Urothelium cell line (cell line): ENCODE results near the gene PPP4R4.

Experiments used
- DNase-seq: peaks from one replicate; pipeline ENCODE4 v3.0.0; 2011; ENCODE audit warnings: low spot score, mixed read lengths
- FAIRE-seq: peaks from 2 replicates; lab custom pipeline; 2011; peaks lifted over from hg19 to GRCh38; lab: Jason Lieb, UNC

PPP4R4 gene

DNA sequence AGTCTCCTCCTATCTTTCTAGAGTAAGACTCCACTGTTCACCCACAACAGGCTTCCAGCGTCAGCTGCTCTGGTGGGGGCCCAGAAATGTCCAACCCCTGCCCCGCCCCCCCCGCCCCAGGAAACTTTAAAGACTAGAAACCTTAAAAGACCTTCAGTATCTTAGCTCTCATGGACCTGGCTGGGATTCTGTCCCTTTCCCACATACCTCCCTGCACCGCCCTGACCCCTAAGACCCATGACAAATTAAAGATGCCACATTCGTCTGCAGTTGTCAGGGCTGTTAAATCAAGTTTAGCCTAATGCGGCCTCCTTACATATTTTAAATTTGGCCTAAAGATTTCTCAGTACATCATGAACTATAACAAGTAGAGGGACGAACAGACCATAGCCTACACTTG lies 129.0 kb downstream of the PPP4R4 start:
- DNase-seq, result no peak
- no peak for FAIRE-seq

GRCh38 chr14:94304243-94304642 lies 130.1 kb downstream of the PPP4R4 start:
- FAIRE-seq, result no peak

DNA sequence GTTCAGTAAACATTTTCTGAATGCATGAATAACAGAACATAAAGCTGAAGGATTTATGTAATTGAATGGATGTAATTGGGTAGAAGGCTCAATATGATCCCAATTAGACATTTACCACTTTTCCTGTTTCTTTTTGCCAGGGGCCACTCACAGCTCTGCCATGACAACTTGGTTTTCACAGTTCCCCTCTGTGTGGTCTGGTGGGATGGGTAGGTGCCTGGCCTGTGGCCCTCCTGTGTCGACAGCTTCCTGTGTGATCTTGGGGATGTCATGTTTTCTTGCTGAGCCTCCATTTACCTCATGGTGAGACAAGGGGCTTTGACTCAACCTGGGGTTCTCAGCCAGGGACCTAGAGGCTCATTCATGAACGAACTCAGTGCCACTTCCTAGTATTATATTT lies 131.5 kb downstream of the PPP4R4 start:
- FAIRE-seq, result no peak
- DNase-seq, result no peak

More at GRCh38 chr14:94304243-94304642, 130.1 kb downstream of the PPP4R4 start:
- no peak for DNase-seq

DNA sequence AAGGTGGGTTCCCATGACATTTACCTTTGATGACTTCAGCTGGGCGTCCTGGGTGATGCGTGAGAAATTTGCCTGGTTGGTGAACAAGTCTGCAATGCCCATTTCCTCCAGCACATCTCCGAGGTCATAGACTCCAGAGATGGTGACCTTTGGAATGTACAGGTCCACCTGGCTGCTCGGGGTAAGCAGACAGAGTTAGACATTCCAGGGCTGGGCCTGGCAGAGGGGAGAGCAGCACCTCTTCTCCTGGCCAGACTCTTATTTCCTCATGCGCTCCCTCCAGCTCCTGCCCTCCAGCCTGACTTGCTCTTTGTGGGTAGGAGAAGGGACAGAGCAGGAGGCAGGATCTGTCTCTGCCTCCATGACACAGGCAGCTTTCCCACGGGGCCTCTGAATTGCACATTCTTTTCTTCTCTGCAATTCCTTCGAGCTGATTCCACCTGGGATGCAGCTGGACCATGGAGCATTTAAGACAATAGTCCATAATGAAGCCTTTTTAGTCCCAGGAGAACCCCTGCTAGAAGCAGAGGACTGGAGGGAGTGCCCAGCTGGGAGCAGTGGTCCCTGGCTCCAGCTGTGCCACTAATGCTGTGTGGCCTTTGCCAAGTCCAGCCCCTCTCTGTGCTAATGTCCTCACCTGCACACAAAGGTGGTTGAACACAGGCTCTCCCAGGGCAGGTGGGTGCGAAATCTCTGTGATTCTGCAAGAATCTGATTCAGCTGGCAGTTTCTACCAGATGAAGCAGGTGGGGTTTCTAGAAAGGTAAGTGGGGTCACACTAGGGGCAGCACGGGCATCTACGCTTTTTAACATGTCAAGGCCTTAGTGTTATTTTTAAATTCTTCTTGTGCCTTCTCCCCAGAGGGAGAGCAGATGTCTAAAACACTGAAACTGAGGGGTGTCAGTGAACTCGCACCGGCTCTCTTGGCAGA lies 132.2 kb downstream of the PPP4R4 start:
- no peak for DNase-seq
- FAIRE-seq, result no peak

GRCh38 chr14:94307410-94307992 lies 133.4 kb downstream of the PPP4R4 start:
- no peak for DNase-seq
- no peak for FAIRE-seq

DNA sequence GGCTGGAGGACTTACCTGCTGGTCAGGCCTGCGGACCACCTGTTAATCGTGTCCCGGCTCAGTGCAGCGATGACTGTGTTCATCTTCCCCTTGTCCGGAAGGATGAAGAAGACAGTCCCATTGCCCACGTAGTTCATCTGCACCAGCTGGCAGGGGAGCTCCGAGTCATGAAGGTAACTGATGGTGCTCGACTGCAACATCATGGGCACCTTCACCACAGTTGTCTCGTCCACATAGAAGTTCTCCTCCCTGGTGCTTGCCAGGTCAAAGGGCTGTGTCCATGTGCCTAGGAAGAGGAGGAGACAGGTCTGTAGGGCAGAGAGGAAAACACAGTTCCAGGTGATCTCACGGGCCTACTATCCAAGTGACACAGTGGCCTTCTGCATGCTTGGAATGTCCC lies 135.6 kb downstream of the PPP4R4 start:
- DNase-seq, result no peak
- FAIRE-seq, result no peak

GRCh38 chr14:94310248-94310647 lies 136.1 kb downstream of the PPP4R4 start:
- no peak for DNase-seq
- no peak for FAIRE-seq

DNA sequence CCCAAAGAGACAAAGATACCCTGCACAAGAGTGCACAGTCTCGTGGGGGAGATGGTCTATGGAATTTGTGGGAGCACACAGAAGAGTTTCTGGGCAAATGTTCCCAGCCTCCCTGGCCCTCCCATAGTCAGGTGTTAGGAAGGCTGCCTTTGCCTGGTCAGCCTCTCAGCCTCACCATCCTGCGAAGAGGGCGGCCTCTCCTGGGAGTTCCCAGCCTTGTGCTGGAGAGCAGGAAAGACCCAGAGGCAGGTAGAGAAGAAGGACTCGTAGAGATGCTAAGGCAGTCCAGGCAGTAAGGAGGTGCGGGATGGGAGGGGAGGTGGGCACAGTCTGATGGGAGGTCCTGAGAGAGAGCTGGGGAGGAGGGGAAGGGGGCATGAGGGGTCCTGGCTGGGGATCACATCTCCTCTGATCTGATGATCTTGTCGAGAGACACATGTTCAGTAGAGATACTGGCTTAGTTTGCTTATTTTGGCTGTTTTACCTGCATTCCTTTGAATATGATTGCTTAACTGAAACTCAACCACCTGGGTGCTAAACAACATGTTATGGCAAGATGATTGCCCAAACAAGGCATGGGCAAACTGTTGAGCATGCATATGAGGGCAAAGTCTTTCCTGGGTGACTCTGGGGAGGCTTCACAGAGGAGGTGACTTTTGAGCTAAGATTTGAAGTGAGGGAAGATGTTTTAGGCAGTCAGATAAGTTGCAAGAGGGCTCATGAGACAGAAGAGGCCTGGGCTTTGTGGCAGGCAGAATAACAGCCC lies 138.5 kb downstream of the PPP4R4 start:
- DNase-seq, result no peak
- no peak for FAIRE-seq

DNA sequence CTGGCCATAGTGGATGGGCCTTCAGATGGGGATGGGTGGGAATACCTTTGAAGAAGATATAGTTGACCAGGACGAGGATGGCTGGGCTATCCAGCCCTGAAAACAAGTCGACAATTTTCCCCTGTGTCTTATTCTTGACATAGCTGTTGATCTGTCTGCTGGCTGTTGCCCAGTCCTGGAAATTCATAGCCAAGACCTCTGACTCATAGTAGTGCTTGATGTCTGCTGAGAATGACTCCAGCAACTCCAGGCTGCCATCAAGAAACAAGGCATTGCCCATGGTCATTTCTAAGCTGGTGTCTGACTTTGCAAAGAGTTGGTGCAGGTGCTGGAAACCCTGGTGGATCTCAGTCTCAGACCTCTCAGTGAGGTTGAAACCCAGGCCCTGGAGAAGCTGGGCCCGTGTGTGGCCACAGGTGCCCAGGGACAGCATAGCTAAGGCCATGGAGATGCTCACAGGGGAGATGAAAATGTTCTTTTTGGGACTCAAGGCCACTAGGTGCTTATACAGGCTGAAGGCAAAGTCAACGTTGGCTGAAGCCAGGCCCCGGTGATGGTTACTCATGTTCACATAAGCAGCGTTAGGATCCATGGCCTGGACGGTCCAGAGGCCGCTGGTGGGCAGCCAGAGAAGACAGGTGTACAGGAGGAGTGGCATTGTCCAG lies 140.0 kb downstream of the PPP4R4 start:
- no peak for DNase-seq
- no peak for FAIRE-seq

- no peak for FAIRE-seq
These were observed 140.8 kb downstream of the PPP4R4 start for GRCh38 chr14:94314890-94315289.

GRCh38 chr14:94316692-94317091 lies 142.6 kb downstream of the PPP4R4 start:
- no peak for DNase-seq
- no peak for FAIRE-seq

More at GRCh38 chr14:94314890-94315289, 140.8 kb downstream of the PPP4R4 start:
- DNase-seq, result no peak

- FAIRE-seq (no peak), DNase-seq (no peak)
These were observed 143.1 kb downstream of the PPP4R4 start for GRCh38 chr14:94317259-94317658.

- no peak for DNase-seq
- no peak for FAIRE-seq
These were observed 146.1 kb downstream of the PPP4R4 start for GRCh38 chr14:94320243-94320642.

DNA sequence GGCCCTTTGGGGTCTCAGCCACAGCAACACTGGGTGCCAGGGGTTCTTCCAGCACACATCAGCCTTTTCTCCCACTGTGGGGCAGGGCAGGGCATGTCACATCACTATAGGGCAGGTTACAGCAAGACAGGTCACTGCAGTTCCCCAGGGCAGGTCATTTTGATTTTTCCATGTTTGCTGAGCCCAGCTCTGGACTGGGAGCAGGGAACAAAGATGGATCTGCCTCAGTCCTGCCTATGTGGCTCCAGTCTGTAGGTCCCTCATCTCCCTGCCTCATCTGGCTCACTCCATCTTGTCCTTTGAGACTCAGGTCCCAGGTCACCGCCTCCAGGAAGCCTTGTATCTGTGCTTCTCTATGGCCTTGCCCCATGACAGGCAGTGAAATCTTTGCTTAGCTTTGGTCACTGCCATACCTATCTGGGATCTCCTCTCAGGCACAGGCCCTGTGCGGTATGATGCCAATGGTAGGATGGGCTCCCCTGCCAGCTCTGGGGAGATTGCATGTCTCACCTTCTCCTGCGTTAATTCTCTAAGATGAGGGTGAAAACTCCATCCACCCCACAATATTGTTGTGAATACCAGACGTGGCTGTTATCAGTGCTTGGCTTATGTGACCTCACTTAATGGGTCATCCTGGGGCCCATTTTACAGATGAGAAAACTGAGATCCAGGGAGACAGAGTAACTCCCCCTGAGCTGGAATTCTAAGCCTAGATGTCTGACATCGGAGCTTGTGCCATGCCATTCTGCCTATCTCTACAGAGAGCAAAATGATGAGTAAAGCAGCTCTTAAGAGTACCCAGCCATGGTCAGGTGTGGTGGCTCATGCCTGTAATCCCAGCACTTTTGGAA lies 147.5 kb downstream of the PPP4R4 start:
- DNase-seq (no peak), FAIRE-seq (no peak)

GRCh38 chr14:94322648-94323570 lies 148.8 kb downstream of the PPP4R4 start, which contains the start of gene SERPINA6:
TSS of gene SERPINA6 (minus strand) at chr14:94323336. CDS start at chr14:94314648, 8,688 bp downstream.
- DNase-seq (no peak), FAIRE-seq (no peak)

DNA sequence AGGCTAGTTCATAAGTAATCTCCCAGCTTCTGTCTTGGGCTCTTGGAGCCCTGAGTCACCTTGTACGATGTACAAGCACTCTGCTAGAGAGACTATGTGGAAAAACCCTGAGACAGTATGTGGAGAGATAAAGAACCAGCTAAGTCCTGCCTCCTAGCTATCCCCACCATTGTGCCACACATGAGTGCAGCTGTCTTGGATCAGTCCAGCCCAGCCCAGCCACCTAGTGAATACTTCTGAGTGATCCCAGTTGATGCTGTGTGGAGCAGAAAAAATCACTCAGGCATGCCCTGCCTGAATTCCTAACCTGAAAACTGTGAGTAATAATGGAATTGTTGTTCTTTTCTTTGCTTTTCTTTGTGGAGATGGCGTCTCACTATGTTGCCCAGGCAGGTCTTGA lies 154.1 kb downstream of the PPP4R4 start:
- FAIRE-seq (no peak), DNase-seq (no peak)
